ENCODE data around the gene DLGAP4. TPM values are rescaled to one million over a fixed set of nuclear protein-coding genes. Genes with fewer than 3 reads are reported as not detected.

Gene DLGAP4
- total RNA-seq, 4 donors from 2014 or later: 38.6 to 193 (median 80.5) TPM

DNA sequence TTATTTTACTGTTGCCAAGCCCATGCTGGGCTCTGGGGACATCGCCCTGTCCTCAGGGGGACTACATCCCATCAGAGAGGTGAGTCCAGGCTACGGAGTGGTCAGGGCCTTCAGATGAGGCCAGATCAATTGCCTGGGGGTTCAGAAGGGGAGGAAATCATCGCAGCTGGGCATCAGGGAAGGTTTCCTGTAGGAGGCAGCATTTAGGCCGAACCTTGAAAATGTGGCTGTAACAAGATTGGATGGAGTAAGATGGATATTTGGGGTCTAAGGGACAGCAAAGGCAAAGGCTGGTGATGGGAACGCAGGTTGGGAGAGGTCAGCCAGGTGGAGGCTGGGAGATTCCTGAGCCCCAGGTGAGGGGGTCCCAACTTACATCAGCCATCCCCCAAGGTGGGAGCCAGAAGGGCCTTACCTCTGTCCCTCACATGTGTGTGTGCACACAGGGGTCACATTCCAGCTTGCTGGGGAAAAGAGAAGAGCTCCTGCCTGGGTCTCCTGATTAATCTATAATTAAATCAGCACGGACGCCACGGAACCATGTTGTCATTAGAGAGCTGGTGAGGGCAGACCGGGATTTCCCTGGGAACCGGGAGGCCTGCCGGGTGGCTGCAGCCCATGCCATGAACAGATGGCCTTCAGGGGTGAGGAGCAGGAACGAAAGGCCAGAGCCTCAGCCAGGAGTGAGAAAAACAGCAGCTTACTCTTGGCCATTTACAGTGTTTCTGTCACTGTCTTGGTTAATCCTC lies 30.5 kb upstream of the DLGAP4 start:
- no peaks in the 10 kb centered on the region for H3K36me3 ChIP-seq
- intact Hi-C loops (cut with DNase I; ENCODE audit: low total_unique reads): no loop called here
- H3K9me3 ChIP-seq: no peaks in the 10 kb centered on the region
- no peak overlapping the region for H3K27ac ChIP-seq
- TF ChIP-seq, protein P1, sequence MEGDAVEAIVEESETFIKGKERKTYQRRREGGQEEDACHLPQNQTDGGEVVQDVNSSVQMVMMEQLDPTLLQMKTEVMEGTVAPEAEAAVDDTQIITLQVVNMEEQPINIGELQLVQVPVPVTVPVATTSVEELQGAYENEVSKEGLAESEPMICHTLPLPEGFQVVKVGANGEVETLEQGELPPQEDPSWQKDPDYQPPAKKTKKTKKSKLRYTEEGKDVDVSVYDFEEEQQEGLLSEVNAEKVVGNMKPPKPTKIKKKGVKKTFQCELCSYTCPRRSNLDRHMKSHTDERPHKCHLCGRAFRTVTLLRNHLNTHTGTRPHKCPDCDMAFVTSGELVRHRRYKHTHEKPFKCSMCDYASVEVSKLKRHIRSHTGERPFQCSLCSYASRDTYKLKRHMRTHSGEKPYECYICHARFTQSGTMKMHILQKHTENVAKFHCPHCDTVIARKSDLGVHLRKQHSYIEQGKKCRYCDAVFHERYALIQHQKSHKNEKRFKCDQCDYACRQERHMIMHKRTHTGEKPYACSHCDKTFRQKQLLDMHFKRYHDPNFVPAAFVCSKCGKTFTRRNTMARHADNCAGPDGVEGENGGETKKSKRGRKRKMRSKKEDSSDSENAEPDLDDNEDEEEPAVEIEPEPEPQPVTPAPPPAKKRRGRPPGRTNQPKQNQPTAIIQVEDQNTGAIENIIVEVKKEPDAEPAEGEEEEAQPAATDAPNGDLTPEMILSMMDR (IDR thresholded peaks at IDR 0.05): no peak
- TF ChIP-seq POLR2A (IDR thresholded peaks at IDR 0.05): no peak
- H3K27me3 ChIP-seq: no peaks in the 10 kb centered on the region
- no peak overlapping the region for H3K4me3 ChIP-seq
- H3K4me1 ChIP-seq: no peaks in the 10 kb centered on the region
- DNase-seq: no peak

DNA sequence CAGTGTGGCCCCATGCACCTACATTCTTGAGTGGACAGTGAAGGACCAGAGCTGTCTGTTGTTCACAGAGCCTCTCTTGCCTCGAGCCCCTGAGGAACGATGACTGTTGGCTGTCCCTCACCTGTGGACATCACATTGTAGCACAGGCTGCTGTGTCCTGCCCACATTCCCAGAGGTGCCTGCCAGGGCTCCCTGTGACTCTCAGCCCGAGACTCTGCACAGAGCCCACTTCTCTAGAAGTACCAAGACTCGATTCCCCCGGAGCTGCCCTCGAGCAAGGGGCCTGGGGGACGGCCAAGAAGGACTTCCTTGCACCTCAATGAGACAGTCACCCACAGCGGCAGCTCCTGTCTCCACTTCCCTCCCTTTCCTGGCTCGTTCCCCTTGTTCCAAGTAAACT lies 28.6 kb upstream of the DLGAP4 start:
- DNase-seq: no peak
- no peaks in the 10 kb centered on the region for H3K27me3 ChIP-seq

DNA sequence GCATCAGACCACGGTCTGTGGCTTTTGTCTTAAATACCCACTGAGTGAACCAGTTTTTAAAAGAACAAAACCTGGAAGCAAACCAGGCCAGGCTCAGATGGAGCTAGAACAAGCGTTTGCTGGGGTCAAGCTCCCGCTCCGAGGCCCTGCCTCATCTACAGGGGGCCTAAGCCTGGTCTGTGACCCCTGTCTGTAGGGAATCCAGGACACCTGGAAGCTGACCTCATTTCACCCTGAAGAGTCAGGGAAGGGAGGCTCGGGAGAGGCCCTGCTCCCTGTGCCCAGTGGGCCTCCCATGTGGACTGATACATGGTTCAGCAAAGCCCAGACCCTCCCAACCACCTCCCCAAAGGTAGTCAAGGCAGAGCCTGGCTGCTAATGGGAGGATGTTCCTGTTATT lies 26.8 kb upstream of the DLGAP4 start:
- TF ChIP-seq, protein P1 (IDR thresholded peaks at IDR 0.05): no peak
- no peak for DNase-seq
- no peaks in the 10 kb centered on the region for H3K27me3 ChIP-seq
- intact Hi-C loops (cut with DNase I; ENCODE audit: low total_unique reads): no loop called here
- no peaks in the 10 kb centered on the region for H3K4me1 ChIP-seq
- H3K27ac ChIP-seq: no peak overlapping the region
- H3K9me3 ChIP-seq: no peaks in the 10 kb centered on the region
- H3K36me3 ChIP-seq: no peaks in the 10 kb centered on the region
- H3K4me3 ChIP-seq: no peak overlapping the region

More for the DNA sequence above, 28.6 kb upstream of the DLGAP4 start:
- Histone ChIP-seq H3K4me1 (no peaks in the 10 kb centered on the region), H3K36me3 (no peaks in the 10 kb centered on the region), H3K4me3 (no peak overlapping the region), H3K27ac (no peak overlapping the region), H3K9me3 (no peaks in the 10 kb centered on the region)
- TF ChIP-seq POLR2A (IDR thresholded peaks at IDR 0.05): no peak
- TF ChIP-seq, protein P1 (IDR thresholded peaks at IDR 0.05): no peak
- intact Hi-C loops (cut with DNase I; ENCODE audit: low total_unique reads): no loop called here

DNA sequence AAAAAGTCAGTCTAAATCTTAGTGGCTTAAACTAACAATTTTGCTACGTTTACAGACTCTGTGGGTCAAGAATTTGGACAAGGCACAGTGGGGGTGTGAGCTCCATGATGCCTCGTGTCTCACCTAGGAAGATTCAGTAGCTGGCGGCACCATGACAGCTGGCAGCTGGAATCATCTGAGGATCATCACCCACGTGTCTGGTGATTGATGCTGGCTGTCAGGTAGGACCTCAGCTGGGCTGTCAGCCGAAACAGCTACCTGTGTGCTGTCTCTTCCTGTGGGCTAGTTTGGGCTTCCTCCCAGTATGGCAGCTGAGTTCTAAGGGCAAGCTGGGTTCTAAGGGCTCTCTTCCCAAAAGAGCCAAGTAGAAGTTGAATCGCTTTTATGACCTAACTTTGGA lies 26.4 kb upstream of the DLGAP4 start:
- H3K27ac ChIP-seq: no peak overlapping the region
- no peaks in the 10 kb centered on the region for H3K9me3 ChIP-seq
- no peaks in the 10 kb centered on the region for H3K4me1 ChIP-seq
- no peaks in the 10 kb centered on the region for H3K27me3 ChIP-seq
- DNase-seq: no peak
- no peak for TF ChIP-seq POLR2A (IDR thresholded peaks at IDR 0.05)
- TF ChIP-seq, protein P1 (IDR thresholded peaks at IDR 0.05): no peak
- H3K36me3 ChIP-seq: no peaks in the 10 kb centered on the region
- H3K4me3 ChIP-seq: no peak overlapping the region
- intact Hi-C loops (cut with DNase I; ENCODE audit: low total_unique reads): no loop called here

DNA sequence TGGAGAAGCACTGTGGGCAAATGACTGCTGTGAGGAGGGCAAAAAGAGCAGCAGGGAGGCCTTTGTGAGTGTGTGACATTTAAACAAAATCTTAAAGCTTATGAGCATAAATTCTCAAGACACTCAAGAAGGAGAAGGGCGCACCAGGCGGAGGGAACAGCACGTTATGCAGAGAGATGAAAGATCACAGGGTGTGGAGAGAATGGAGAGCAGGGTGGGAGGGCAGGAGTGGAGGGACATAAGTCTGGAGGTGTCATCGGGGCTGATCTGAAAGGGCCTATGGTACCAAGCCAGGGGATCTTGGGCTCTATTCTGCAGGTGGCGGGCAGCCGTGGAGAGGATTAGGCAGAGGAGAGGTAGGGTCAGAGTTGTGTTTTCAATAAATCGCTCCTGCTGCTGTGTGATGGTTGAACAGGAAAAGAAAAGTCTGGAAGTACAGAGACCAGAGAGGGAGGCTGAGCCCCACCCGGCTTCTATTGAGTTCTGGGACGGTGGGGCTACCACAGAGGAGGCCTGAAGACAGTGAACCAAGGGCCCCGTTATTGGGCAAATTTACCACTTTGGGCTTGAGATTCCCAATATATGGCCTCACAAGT lies 24.3 kb upstream of the DLGAP4 start:
- Histone ChIP-seq H3K4me1 (no peaks in the 10 kb centered on the region), H3K9me3 (no peaks in the 10 kb centered on the region), H3K27ac (no peak overlapping the region), H3K36me3 (no peaks in the 10 kb centered on the region), H3K27me3 (no peaks in the 10 kb centered on the region), H3K4me3 (no peak overlapping the region)
- no peak for DNase-seq
- intact Hi-C loops (cut with DNase I; ENCODE audit: low total_unique reads): no loop called here
- TF ChIP-seq, protein P1 (IDR thresholded peaks at IDR 0.05): no peak
- TF ChIP-seq POLR2A (IDR thresholded peaks at IDR 0.05): no peak
